Pancreas (tissue), 10 donors: ENCODE measurements around the gene SEPTIN1. TPM values are rescaled to one million over a fixed set of nuclear protein-coding genes. Genes with fewer than 3 reads are reported as not detected.

Source experiments
- ATAC-seq, 4 donors: fragments of 200-7000 bp; cut with Tn5 transposase; one replicate each; pipeline versions ENCODE4 v1.8.0 to v1.9.1; 2020; ENCODE audit warnings: mild to moderate bottlenecking in 4 of 4, moderate library complexity in 4 of 4
- DNase-seq, 6 donors: peaks; one replicate each; pipeline ENCODE4 v3.0.0-alpha.2; 2020
- FAIRE-seq: peaks from 2 replicates; lab custom pipeline; 2012; peaks lifted over from hg19 to GRCh38; lab: Jason Lieb, UNC
- H3K27ac ChIP-seq, 4 donors: fragments of 200-600 bp; sonication (generic); 1 replicate in 3 of 4; 2 replicates in 1 of 4; pipeline versions ENCODE4 v1.5.0 to v1.8.0; 2020
- H3K27me3 ChIP-seq, 4 donors: fragments of 200-600 bp; one replicate each; pipeline ENCODE4 v1.8.0; 2021
- H3K36me3 ChIP-seq, 3 donors: fragments of 200-600 bp; sonication (generic) in 1 of 3; one replicate each; pipeline versions ENCODE4 v1.5.0 to v1.8.0; 2020 to 2021
- H3K4me1 ChIP-seq, 3 donors: fragments of 200-600 bp; one replicate each; pipeline ENCODE4 v1.8.0; 2021
- H3K4me3 ChIP-seq, 4 donors: fragments of 200-600 bp; sonication (generic) in 2 of 4; one replicate each; pipeline versions ENCODE4 v1.5.0 to v1.8.0; 2020 to 2021
- H3K9me3 ChIP-seq, 4 donors: fragments of 200-600 bp; one replicate each; pipeline ENCODE4 v1.8.0; 2021
- CTCF ChIP-seq, 4 donors: fragments of 200-600 bp; sonication (generic) in 3 of 4; IDR thresholded peaks; one replicate each; pipeline versions ENCODE4 v1.5.0 to v1.8.0; 2021; ENCODE audit warnings: antibody characterized with exemption in 4 of 4
- WGBS, 2 donors: extraction: QIAGEN DNeasy Blood & Tissue Kit; methylation state at CpG; one replicate each; pipeline ENCODE4 v1.1.7; 2013; 5-methylcytosine and 5-hydroxymethylcytosine counted together
- intact Hi-C, 3 donors: fragments of 100-400 bp; cut with DNase I; formaldehyde crosslinking; loops; one replicate each; pipeline versions ENCODE4 v1.11.1 to v1.14.2; 2022
- polyA plus RNA-seq, 2 donors: library from polyadenylated mRNA; stranded (reverse); fragments of 200-250 nt; gene quantifications; one replicate each; pipeline ENCODE4 v1.2.3, GENCODE V29; 2013
- total RNA-seq, 6 donors: library from RNA; stranded (reverse); fragmentation: NEBNext Ultra II Directional in 4 of 6; extraction: Animal tissue kit (Norgen Biotek cat#: 25700) in 4 of 6; gene quantifications; one replicate each; pipeline versions ENCODE4 v1.2.1 to v1.2.4, GENCODE V29; 2021 to 2023
- donor health status: healthy with polysubstance abuse.
- donor health status: DM: no; HTN: no; CAD: no; lungs with moderate emphysema.
- donor health status: DM: no; HTN: no; CAD: no.
- donor health status: control.
- donor health status: control.
- donor health status: Bipolar disorder and iron deficiency.
- donor health status: DM: yes; HTN: yes; CAD: no.
- donor health status: DM: no; HTN: no; CAD: no.
- donor health status: DM: no; HTN: no; CAD: no.
- donor health status: DM: yes; HTN: yes; CAD: no.

The SEPTIN1 gene
- total and polyA plus RNA-seq, 8 donors = 0.63 to 3.3 (median 1.5) TPM

GRCh38 chr16:30371248-30371816, 11.0 kb downstream of the SEPTIN1 start:
- ATAC-seq = no peak
- intact Hi-C loops = no loop called here
- peak overlapping the region; percentile 7 to 35 (median 22) for H3K4me3 ChIP-seq

GRCh38 chr16:30370456-30371247, 11.7 kb downstream of the SEPTIN1 start, which contains the start of gene TBC1D10B:
Gene TBC1D10B (minus strand): TSS chr16:30370494. CDS start chr16:30370183, 311 bp downstream.
- no peak for TF ChIP-seq CTCF (IDR thresholded peaks at IDR 0.05)
- ATAC-seq (peak; percentile 84 to 92 (median 86)), FAIRE-seq (peak; percentile 99), DNase-seq (peak; percentile 94 to 100 (median 98))
- no peaks in the 10 kb centered on the region for H3K27me3 ChIP-seq
- intact Hi-C loops = no loop called here
- H3K4me3 ChIP-seq = peak within 1 kb of the TSS; percentile 69 to 85 (median 75)
- H3K9me3 ChIP-seq = no peaks in the 10 kb centered on the region
- H3K36me3 ChIP-seq = no peaks in the 10 kb centered on the region
- WGBS, 2 donors = 0 to 1% methylated on average over 33 to 40 of the region's 40 CpGs
- peak within 1 kb of the TSS; percentile 63 to 86 (median 78) for H3K27ac ChIP-seq
- peaks cover 7 to 24% (median 15%) of the 10 kb centered on the region in 3 donors for H3K4me1 ChIP-seq

More at GRCh38 chr16:30371248-30371816, 11.0 kb downstream of the SEPTIN1 start:
- 25 to 41% methylated on average over 7 to 11 of the region's 11 CpGs for WGBS, 2 donors
- FAIRE-seq (no peak), DNase-seq (no peak)
- Histone ChIP-seq H3K27ac (peak overlapping the region; percentile 63 to 86 (median 78)), H3K27me3 (no peaks in the 10 kb centered on the region), H3K36me3 (no peaks in the 10 kb centered on the region), H3K9me3 (no peaks in the 10 kb centered on the region), H3K4me1 (peaks cover 7 to 23% (median 15%) of the 10 kb centered on the region in 3 donors)
- TF ChIP-seq CTCF (IDR thresholded peaks at IDR 0.05) = no peak

- peak overlapping the region; percentile 36 to 52 (median 50) for H3K27ac ChIP-seq
- peak overlapping the region; percentile 69 to 85 (median 75) for H3K4me3 ChIP-seq
- TF ChIP-seq CTCF (IDR thresholded peaks at IDR 0.05) = no peak
- intact Hi-C loops = no loop called here
- no peaks in the 10 kb centered on the region for H3K36me3 ChIP-seq
- DNase-seq (no peak), FAIRE-seq (no peak), ATAC-seq (no peak)
- no peaks in the 10 kb centered on the region for H3K9me3 ChIP-seq
- no peaks in the 10 kb centered on the region for H3K27me3 ChIP-seq
- H3K4me1 ChIP-seq = peaks cover 7 to 24% (median 15%) of the 10 kb centered on the region in 3 donors
- 0 to 1% methylated on average over 4 to 76 of the region's 76 CpGs for WGBS, 2 donors
Measured at GRCh38 chr16:30369938-30370455, 12.4 kb downstream of the SEPTIN1 start.

- Histone ChIP-seq H3K36me3 (no peaks in the 10 kb centered on the region), H3K4me3 (peak overlapping the region; percentile 69 to 85 (median 75)), H3K27ac (peak overlapping the region; percentile 36 to 52 (median 50)), H3K9me3 (no peaks in the 10 kb centered on the region), H3K27me3 (no peaks in the 10 kb centered on the region), H3K4me1 (peaks cover 5 to 24% (median 15%) of the 10 kb centered on the region in 3 donors)
- FAIRE-seq = no peak
- intact Hi-C loops = no loop called here
- peak in 3 of 6 donors; percentile 48 to 87 (median 66) for DNase-seq
- TF ChIP-seq CTCF (IDR thresholded peaks at IDR 0.05) = no peak
- no peak for ATAC-seq
- 1% methylated on average over 30 to 45 of the region's 45 CpGs for WGBS, 2 donors
Measured at GRCh38 chr16:30369091-30369937, 13.0 kb downstream of the SEPTIN1 start.
